ENCODE measurements around the gene DPM2.

DNA sequence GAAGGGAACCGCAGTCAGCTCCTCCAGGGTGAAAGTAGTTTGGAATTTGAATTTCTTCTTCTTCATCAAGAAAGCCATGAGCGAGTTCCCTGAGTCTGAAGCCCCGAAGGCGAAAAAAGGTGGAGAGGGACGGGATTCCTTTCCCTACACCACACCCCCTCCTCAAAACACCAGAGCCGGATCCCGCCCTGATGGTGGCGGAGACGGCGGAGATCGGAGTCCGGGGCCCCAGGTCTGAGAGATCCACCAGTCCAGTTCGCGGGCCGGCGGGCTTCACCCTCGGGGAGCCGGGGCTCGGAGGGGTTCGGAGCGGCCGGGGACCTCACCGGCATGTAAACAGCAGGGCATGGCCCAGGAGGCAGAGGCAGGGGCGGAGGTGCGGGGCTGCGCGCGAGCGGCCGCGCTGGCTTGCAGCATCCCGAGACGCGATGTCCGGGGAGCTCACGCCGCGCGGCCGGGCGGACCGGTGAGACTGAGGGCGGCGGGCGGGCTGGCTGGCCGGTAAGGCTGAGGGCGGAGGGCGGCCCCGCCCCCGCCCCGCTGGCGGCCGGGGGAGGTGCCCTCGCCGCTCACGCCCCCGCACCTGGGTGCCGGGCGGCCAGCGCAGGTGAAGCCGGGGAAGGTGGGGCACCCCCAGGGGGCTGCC is 42.5 kb upstream of the DPM2 start:
- TF ChIP-seq, protein P1, sequence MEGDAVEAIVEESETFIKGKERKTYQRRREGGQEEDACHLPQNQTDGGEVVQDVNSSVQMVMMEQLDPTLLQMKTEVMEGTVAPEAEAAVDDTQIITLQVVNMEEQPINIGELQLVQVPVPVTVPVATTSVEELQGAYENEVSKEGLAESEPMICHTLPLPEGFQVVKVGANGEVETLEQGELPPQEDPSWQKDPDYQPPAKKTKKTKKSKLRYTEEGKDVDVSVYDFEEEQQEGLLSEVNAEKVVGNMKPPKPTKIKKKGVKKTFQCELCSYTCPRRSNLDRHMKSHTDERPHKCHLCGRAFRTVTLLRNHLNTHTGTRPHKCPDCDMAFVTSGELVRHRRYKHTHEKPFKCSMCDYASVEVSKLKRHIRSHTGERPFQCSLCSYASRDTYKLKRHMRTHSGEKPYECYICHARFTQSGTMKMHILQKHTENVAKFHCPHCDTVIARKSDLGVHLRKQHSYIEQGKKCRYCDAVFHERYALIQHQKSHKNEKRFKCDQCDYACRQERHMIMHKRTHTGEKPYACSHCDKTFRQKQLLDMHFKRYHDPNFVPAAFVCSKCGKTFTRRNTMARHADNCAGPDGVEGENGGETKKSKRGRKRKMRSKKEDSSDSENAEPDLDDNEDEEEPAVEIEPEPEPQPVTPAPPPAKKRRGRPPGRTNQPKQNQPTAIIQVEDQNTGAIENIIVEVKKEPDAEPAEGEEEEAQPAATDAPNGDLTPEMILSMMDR (IDR thresholded peaks at IDR 0.05; ENCODE audit: insufficient read depth, low read length) = no peak
- TF ChIP-seq POLR2AphosphoS5 (IDR thresholded peaks at IDR 0.05; ENCODE audit: low read depth) (no peak), GABPA (IDR thresholded peaks at IDR 0.05; ENCODE audit: low read depth) (no peak)
